Activated effector memory CD4-positive, alpha-beta T cell treated with anti-CD3 and anti-CD28 coated beads, Interleukin-2, amount 50 U/mL, for 16 hours (primary cell): ENCODE measurements around the gene GALNT13.

ENCODE experiments used
- DNase-seq: peaks from one replicate; pipeline ENCODE4 v3.0.0-alpha.2; 2020

GALNT13 gene

GRCh38 chr2:154495455-154495868, 623.7 kb downstream of the GALNT13 start:
- DNase-seq, result no peak

GRCh38 chr2:154497019-154497418, 625.3 kb downstream of the GALNT13 start:
- no peak for DNase-seq
